Activated CD4-positive, CD25-positive, alpha-beta regulatory T cell (primary cell): ENCODE results near the gene PLXDC2.

Experiments used
- DNase-seq, 4 experiments: peaks; one replicate each; lab custom pipeline; 2025; lab: John Stamatoyannopoulos, UW

Gene PLXDC2

DNA sequence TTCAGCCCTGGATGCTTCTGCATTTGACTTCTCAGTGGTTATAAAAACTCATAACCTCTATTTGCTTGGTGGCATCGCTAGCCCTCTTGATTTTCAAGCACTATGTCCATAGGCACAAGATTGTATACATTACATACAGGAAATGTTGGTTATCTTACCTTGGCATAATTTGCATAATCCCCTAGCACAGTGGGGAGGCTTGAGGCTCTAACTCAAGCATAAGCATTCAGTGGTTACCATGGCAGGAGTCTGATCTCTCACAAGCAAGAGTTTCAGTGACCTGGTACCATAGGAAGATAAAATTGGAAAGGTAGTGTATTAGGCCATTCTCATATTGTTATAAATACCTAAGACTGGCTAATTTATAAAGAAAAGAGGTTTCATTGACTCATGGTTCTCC lies 121.8 kb downstream of the PLXDC2 start:
- DNase-seq, result no peak

DNA sequence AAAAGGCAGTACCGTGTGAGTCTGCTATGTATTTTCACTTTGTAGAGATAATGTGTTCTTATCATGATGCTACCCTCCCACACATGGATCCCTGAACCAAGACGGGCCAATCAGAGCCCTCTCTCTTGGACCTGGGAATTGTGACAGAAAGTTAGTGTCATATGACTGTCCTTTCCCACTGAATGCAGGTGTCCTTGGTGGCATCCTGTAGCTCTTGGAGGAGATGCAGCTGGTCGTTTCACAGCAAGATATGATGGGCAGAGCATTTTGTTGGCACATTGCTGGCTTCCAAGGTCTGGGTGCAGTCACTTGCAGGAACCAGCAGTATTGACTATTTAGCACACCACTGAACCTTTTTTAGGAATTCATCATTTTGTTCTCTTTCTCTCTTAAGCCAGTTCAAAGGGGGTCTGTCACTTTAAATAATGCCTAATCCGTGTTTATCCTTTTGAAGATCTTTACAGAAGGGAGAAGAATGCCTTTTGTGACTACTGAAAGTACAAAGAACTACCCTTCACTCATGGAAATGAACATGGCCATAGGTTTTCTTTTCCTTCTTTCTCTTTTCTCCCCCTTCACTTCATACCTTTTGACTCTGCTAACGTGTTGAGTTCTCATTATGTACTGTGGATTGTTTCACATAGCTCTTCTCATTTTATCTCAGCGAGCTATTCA lies 125.1 kb downstream of the PLXDC2 start:
- no peak for DNase-seq

- DNase-seq, result no peak
Observed at GRCh38 chr10:19944911-19945663, 128.9 kb downstream of the PLXDC2 start.

DNA sequence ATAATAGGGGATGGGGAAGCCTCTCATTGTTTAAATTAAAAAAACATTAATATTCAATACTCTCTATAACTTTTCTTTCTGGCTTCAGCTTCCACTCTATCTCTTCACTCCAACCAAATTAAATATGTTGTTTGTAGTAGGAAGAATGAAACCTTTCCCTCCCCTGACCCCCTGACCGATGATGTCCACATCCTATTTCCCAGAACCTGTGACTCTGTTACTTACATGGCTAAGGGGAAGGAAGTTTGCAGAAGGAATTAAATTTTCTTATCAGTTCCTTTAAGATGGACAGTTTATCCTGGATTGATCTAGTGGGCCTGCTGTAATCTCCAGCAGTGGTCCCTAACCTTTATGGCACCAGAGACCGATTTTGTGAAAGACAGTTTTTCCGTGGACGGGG lies 130.0 kb downstream of the PLXDC2 start:
- DNase-seq, result no peak

GRCh38 chr10:19946791-19947190 lies 130.6 kb downstream of the PLXDC2 start:
- no peak for DNase-seq

DNA sequence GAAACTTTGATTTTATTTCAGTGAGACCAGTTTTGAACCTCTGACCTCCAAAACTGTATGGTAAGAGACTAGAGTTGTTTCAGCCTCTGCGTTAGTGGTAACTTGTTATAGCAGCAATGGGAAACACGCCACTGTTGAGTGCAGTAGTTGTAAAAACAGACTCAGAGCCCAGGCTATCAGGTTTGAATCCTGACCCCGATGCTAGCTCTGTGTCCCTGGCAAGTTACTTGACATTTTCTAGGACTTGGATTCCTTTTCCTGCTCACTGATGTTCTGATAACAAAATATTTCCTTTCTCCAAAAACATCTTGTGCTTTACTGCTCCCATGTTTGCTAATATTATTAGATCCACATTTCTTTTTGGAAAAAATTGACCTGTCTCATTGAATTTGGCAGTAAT lies 131.0 kb downstream of the PLXDC2 start:
- DNase-seq, result no peak

DNA sequence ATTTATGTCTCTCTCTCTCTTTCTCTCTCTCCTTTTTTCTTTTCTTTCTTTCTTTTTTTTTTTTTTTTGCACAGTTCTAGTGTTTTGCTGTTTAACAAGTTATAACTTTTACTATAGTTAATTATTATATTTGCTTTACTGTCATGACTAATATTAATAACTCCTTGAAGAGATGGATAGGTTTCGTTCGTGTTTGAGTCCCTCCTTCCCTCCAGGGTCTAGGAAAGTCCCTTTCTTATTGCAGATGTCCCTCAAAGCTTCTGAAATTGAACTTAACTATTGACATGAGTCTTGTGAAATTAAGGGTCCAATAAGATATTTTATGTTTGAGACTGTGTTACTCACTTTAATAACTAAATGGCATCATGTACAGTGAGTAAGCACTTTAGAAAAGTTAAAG lies 131.4 kb downstream of the PLXDC2 start:
- no peak for DNase-seq

- DNase-seq, result no peak
Observed at GRCh38 chr10:19952224-19953010, 136.2 kb downstream of the PLXDC2 start.

DNA sequence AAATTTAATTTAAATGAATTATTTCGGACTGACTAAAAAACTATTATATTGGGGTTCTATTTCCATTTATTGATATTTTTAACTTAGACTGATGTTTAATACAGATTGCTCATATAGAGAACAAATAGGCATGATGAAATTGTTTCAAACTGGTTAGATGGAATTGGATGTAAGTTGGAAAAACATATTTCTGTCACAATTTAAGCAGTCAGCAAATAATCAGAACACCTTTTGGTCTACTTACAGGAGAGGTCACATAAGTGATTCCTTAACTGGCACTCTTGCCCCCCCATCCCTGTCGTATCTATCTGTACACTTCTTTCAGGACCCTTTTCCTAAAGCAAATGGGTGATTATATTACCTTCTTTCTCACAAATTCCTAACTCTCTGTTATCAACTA lies 138.4 kb downstream of the PLXDC2 start:
- DNase-seq, result no peak

- DNase-seq, result no peak
Observed at GRCh38 chr10:19956516-19957032, 140.3 kb downstream of the PLXDC2 start.

GRCh38 chr10:19958787-19959186 lies 142.6 kb downstream of the PLXDC2 start:
- no peak for DNase-seq

GRCh38 chr10:19961076-19962053 lies 145.1 kb downstream of the PLXDC2 start:
- no peak for DNase-seq

GRCh38 chr10:19964625-19965024 lies 148.4 kb downstream of the PLXDC2 start:
- no peak for DNase-seq

- no peak for DNase-seq
Observed at GRCh38 chr10:19966751-19967150, 150.5 kb downstream of the PLXDC2 start.

- no peak for DNase-seq
Observed at GRCh38 chr10:19967981-19968380, 151.7 kb downstream of the PLXDC2 start.

GRCh38 chr10:19968745-19969144 lies 152.5 kb downstream of the PLXDC2 start:
- DNase-seq, result no peak

DNA sequence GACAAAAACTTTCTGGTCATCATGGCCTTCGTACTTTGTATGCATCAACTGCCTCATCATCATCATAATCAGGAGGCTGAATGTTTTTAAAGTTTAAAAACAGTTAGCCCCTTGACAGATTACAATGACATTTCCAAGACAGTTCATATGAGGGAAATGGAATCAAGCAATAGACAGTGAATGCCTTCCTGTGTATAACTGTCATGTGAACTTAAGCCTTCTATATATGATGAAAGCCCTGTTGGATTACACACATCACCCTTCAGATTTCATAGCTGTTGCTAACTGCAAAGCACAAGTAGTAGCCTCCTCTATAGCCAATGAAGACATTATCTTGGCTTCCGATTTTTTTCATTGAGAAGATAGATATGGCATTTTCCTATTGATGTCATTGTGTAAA lies 154.0 kb downstream of the PLXDC2 start:
- DNase-seq, result no peak

GRCh38 chr10:19970717-19971116 lies 154.5 kb downstream of the PLXDC2 start:
- no peak for DNase-seq

DNA sequence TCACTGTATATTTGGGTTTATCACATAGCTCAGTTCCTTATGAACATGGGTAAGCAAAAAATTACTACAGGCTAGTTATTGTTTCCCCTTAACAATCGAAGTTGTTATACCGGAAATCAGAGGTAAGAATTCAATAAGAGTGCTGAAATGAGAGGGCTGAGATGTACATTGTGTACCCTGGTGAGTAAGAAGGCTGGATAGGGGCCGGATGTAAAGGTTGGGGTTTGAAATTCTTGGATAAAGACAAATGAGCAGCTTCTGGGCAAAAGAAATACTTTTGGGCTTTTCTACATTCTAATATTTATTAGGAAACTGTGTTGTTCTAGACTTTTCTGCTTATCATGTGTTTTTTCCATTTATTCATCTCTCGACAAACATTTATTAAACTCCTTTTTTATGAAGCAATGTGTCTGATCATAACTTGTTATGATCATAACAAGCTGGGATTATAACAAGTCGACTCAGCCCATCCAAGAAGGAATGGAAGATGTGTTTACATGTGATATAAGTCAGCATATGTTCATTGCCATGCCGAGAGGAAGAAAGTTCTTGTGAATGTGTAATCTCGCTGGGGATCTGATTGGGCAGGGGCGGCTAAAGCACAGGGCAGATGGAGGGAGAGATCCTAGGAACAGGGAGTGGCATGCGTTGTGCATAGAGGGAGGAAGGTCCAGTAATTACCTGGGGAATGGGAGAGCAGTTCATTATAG lies 155.3 kb downstream of the PLXDC2 start:
- DNase-seq, result no peak

- DNase-seq, result no peak
Observed at GRCh38 chr10:19974138-19974537, 157.9 kb downstream of the PLXDC2 start.

DNA sequence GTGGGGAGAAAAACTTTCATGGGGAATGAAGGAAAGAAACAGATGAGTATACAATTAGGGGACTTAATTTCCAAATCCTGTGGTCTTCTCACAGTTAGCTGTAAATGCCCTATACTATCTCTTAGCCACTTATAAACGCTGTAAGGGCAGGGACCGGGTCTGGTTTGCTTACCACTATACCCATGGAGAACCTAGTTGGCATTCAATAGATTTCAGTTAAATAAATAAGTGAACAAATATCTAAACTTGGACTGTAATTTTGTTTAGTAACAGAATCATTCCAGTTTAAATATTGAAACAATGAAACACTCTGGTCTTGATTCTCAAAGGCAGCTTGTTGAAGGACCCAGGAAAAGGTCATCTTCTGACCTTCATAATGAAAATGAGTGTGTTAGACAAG lies 158.3 kb downstream of the PLXDC2 start:
- DNase-seq, result no peak
